ENCODE results near the gene SOD2. TPM values are rescaled to one million over a fixed set of nuclear protein-coding genes. Genes with fewer than 3 reads are reported as not detected.

The SOD2 gene
- total RNA-seq, 2 donors from 2014 or later, result 64.3 to 88.8 TPM

- Mint-ChIP-seq H3K27me3 (ENCODE audit: insufficient read depth) (no peaks in the 10 kb centered on the region), H3K9me3 (peaks cover 9% of the 10 kb centered on the region), H3K4me3 (no peak overlapping the region), H3K27ac (no peak overlapping the region), H3K4me1 (peaks cover 5% of the 10 kb centered on the region), H3K36me3 (ENCODE audit: low read depth) (peaks cover 30% of the 10 kb centered on the region)
- WGBS, 2 experiments (ENCODE audit: insufficient coverage in 1 of 2, insufficient read length in 1 of 2), result 75 to 96% methylated on average over 2 to 4 of the region's 5 CpGs
- no peaks in the 10 kb centered on the region for H3K4me1 ChIP-seq (ENCODE audit: control insufficient read depth, insufficient read depth, low read length)
- no peak overlapping the region for H3K27ac ChIP-seq (ENCODE audit: low read depth, low read length)
- no peaks in the 10 kb centered on the region for H3K9me3 ChIP-seq (ENCODE audit: control insufficient read depth, low read length)
- DNase-seq, result no peak
- TF ChIP-seq CTCF (conservative IDR thresholded peaks at IDR 0.05), result no peak
- no peaks in the 10 kb centered on the region for H3K27me3 ChIP-seq (ENCODE audit: control insufficient read depth, insufficient read depth, low read length, poor library complexity, severe bottlenecking)
- H3K9ac ChIP-seq (ENCODE audit: extremely low read depth, low read length, poor library complexity, severe bottlenecking), result no peak overlapping the region
- H3K4me3 ChIP-seq (ENCODE audit: low read length), result no peak overlapping the region
- peaks cover 42% of the 10 kb centered on the region for H3K36me3 ChIP-seq (ENCODE audit: control insufficient read depth, insufficient read depth, low read length)
These were observed 13.7 kb downstream of the SOD2 start for GRCh38 chr6:159679091-159680077.

GRCh38 chr6:159678574-159678973 is 14.5 kb downstream of the SOD2 start:
- Histone ChIP-seq H3K4me3 (ENCODE audit: low read length) (no peak overlapping the region), H3K9ac (ENCODE audit: extremely low read depth, low read length, poor library complexity, severe bottlenecking) (no peak overlapping the region), H3K27ac (ENCODE audit: low read depth, low read length) (no peak overlapping the region), H3K36me3 (ENCODE audit: control insufficient read depth, insufficient read depth, low read length) (peaks cover 33% of the 10 kb centered on the region), H3K4me1 (ENCODE audit: control insufficient read depth, insufficient read depth, low read length) (no peaks in the 10 kb centered on the region), H3K27me3 (ENCODE audit: control insufficient read depth, insufficient read depth, low read length, poor library complexity, severe bottlenecking) (no peaks in the 10 kb centered on the region), H3K9me3 (ENCODE audit: control insufficient read depth, low read length) (no peaks in the 10 kb centered on the region)
- Mint-ChIP-seq H3K4me1 (peaks cover 5% of the 10 kb centered on the region), H3K4me3 (no peak overlapping the region), H3K27ac (no peak overlapping the region), H3K27me3 (ENCODE audit: insufficient read depth) (no peaks in the 10 kb centered on the region), H3K9me3 (peaks cover 9% of the 10 kb centered on the region), H3K36me3 (ENCODE audit: low read depth) (peaks cover 26% of the 10 kb centered on the region)
- no peak for DNase-seq
- WGBS, 2 experiments (ENCODE audit: insufficient coverage in 1 of 2, insufficient read length in 1 of 2), result 95 to 100% methylated on average over 1 to 3 of the region's 3 CpGs
- no peak for TF ChIP-seq CTCF (conservative IDR thresholded peaks at IDR 0.05)

GRCh38 chr6:159677506-159678165 is 15.4 kb downstream of the SOD2 start:
- no peak overlapping the region for H3K9ac ChIP-seq (ENCODE audit: extremely low read depth, low read length, poor library complexity, severe bottlenecking)
- no peaks in the 10 kb centered on the region for H3K27me3 Mint-ChIP-seq (ENCODE audit: insufficient read depth)
- 93% methylated on average over 3 to 5 of the region's 5 CpGs for WGBS, 2 experiments (ENCODE audit: insufficient coverage in 1 of 2, insufficient read length in 1 of 2)
- no peak overlapping the region for H3K4me3 Mint-ChIP-seq
- peaks cover 10% of the 10 kb centered on the region for H3K9me3 Mint-ChIP-seq
- H3K4me3 ChIP-seq (ENCODE audit: low read length), result no peak overlapping the region
- H3K27ac Mint-ChIP-seq, result no peak overlapping the region
- no peaks in the 10 kb centered on the region for H3K9me3 ChIP-seq (ENCODE audit: control insufficient read depth, low read length)
- H3K27ac ChIP-seq (ENCODE audit: low read depth, low read length), result no peak overlapping the region
- TF ChIP-seq CTCF (conservative IDR thresholded peaks at IDR 0.05), result no peak
- no peaks in the 10 kb centered on the region for H3K27me3 ChIP-seq (ENCODE audit: control insufficient read depth, insufficient read depth, low read length, poor library complexity, severe bottlenecking)
- H3K36me3 Mint-ChIP-seq (ENCODE audit: low read depth), result peaks cover 24% of the 10 kb centered on the region
- no peak for DNase-seq
- H3K36me3 ChIP-seq (ENCODE audit: control insufficient read depth, insufficient read depth, low read length), result peaks cover 28% of the 10 kb centered on the region
- H3K4me1 Mint-ChIP-seq, result peaks cover 5% of the 10 kb centered on the region
- H3K4me1 ChIP-seq (ENCODE audit: control insufficient read depth, insufficient read depth, low read length), result no peaks in the 10 kb centered on the region
